GM12874 (cell line): ENCODE results near the gene PPM1M.

ENCODE experiments used
- TF ChIP-seq, protein P1 (sequence below): IDR thresholded peaks from 2 replicates; pipeline ENCODE4 v1.5.1; 2011; ENCODE audit warnings: low read depth, mild to moderate bottlenecking, control low read depth, low read length, moderate library complexity; ENCODE audit not compliant: insufficient read depth

Gene PPM1M

DNA sequence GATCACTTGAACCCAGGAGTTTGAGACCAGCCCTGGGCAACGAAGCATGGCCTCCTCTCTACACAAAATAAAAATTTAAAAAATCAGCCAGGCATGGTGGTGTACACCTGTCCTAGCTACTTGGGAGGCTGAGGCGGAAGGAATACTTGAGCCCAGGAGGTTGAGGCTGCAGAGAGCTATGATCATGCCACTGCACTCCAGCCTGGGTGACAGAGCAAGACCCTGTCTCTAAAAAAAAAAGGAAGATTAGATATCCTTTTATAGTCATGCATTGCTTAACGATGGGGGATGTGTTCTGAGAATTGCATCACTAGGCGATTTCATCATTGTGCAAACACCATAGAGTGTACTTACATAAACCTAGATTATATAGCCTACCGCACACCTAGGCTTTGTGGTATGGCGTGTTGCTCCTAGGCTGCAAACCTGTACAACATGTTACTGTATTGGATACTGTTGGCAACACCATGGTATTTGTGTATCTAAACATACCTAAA lies 35.0 kb upstream of the PPM1M start:
- TF ChIP-seq, protein P1, sequence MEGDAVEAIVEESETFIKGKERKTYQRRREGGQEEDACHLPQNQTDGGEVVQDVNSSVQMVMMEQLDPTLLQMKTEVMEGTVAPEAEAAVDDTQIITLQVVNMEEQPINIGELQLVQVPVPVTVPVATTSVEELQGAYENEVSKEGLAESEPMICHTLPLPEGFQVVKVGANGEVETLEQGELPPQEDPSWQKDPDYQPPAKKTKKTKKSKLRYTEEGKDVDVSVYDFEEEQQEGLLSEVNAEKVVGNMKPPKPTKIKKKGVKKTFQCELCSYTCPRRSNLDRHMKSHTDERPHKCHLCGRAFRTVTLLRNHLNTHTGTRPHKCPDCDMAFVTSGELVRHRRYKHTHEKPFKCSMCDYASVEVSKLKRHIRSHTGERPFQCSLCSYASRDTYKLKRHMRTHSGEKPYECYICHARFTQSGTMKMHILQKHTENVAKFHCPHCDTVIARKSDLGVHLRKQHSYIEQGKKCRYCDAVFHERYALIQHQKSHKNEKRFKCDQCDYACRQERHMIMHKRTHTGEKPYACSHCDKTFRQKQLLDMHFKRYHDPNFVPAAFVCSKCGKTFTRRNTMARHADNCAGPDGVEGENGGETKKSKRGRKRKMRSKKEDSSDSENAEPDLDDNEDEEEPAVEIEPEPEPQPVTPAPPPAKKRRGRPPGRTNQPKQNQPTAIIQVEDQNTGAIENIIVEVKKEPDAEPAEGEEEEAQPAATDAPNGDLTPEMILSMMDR, result no peak

DNA sequence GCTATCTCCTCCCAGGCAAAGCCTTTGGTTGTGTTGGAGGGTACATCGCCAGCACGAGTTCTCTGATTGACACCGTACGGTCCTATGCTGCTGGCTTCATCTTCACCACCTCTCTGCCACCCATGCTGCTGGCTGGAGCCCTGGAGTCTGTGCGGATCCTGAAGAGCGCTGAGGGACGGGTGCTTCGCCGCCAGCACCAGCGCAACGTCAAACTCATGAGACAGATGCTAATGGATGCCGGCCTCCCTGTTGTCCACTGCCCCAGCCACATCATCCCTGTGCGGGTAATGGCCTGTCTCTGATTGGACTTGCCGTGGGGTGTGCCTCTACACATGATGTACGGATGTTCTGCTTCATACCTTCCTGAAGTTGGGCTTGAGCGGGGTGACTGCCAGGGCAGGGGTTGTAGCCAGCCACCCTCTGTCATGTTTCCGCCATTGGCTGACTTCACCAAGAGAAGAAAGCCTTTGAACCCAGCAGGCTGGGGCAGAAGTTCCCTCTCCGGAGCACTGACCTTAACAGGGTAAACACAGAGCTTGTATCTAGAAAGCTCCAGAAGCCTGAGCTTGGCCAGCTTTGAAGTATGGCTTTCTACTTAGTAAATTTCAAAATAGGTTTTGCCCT lies 34.2 kb upstream of the PPM1M start:
- TF ChIP-seq, protein P1, result no peak

DNA sequence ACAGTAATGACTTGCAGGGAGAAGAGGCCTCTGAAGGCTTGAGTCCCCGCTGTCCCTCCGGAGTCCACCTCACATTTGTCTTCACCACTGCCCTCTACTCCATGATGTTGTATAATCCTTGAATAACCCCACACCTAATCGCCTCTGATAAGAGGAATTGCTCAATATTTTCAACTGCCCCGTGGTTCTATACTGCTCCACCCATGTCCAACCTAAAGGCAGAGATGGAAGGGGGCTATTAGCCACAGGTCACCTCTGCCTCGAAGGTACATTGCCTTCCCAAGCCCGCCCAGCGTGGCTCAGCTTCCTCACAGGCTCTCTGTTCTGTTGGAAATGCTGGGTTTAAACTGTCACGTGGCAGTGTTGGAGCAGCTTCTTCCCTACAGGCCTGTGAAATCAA lies 32.6 kb upstream of the PPM1M start:
- TF ChIP-seq, protein P1, result no peak

DNA sequence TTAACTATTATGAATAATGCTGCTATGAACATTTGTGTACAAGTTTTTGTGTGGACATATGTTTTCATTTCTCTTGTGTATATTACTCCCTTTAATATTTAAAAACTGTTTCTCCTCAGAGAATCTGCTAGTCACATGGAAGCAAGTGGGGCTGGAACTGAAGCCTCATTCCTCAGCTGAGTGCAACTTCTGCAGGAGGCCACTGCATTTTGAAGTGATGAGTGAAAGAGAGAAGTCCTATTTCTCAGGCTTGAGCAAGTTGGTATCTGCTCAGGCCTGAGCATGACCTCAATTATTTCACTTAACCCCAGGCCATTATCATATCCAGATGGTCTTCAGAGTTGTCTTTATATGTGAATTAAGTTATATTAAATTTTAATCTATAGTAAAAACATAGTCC lies 31.7 kb upstream of the PPM1M start:
- TF ChIP-seq, protein P1, result no peak

DNA sequence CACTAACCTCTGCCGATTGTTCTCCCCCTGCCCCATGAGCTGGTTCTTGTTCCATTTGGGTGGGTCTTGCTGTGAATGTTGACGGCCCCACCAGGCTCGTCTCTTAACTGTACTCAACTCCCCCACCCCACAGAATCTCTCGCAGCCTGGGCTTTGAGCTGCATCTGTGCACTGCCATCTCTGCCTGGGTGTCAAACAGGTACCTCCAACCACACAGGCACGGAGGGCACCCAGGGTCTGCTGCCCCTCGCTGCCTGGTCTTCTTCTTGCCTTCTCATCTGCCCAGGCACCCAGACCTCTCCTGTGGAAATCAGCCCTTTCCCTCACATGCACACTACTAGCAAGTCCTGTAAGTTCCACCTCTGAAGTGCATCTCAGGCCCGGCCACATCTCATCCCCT lies 30.2 kb upstream of the PPM1M start:
- TF ChIP-seq, protein P1, result no peak

DNA sequence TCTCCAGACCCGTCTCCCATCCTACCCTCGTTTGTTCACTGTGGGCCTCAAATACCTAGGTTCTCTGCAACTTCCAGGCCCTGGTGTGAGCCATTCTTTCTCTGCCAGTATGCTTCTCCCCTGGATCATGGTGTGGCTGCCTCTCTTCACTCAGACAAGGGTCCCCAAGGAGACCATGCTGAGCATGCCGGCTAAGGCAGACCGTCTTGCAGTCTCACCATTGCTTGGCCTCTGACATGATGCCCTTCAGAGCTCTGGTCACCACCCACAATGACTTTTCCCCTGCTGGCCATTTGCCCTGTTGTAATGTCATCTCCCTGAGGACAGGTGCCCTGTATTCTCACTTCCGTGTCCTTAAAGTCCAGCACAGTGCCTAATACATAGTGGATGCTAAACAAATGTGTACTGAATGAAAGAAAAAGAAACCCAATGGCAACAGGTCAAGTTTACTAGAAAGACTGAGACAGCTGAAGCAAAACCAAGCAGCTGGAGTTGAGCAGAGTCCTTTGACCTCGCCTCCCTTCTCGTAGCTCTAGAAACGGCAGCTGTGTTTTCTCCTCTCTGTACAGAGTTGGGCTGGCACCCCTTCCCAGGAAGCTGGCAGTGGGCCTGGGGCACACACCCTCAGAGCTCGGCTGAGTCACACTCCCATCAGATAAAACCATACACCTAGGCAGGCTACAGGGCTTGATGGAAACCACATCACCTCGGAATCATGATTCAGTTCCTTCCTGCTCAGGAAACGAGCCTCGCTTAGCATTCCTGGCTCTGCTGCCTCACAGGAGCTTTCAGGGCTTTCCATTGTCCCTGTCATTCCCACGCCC lies 28.8 kb upstream of the PPM1M start:
- TF ChIP-seq, protein P1, result no peak

DNA sequence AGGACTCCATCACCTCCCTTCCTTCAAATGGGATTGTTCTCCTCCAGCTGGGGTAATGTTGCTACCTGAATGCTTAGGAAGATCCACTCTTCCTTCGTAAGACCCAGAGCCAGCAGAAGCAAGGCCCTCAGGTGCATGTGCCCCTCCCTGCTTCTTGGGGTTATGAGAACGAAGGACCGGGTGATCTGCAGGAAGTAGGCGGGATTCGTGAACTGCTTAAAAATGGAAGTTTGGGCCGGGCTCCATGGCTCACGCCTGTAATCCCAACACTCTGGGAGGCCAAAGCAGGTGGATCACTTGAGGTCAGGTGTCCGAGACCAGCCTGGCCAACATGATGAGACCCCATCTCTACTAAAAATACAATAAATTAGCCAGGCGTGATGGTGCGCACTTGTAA lies 28.2 kb upstream of the PPM1M start:
- TF ChIP-seq, protein P1, result no peak
